Heart right ventricle (tissue), 16 donors: ENCODE results near the gene MAN2A1. TPM values are rescaled to one million over a fixed set of nuclear protein-coding genes. Genes with fewer than 3 reads are reported as not detected.

Experiments used
- ATAC-seq, 8 donors: fragments of 200-7000 bp; cut with Tn5 transposase; one replicate each; pipeline ENCODE4 v1.9.1; 2020; ENCODE audit warnings: mild to moderate bottlenecking in 8 of 8, moderate library complexity in 8 of 8, moderate number of reproducible peaks in 1 of 8
- DNase-seq, 2 donors: peaks; one replicate each; pipeline ENCODE4 v3.0.0-alpha.2; 2020
- H3K27ac ChIP-seq, 10 donors: fragments of 200-600 bp; sonication (generic) in 2 of 10; one replicate each; pipeline versions ENCODE4 v1.5.0 to v1.8.0; 2020 to 2022; ENCODE audit warnings: mild to moderate bottlenecking in 3 of 10
- H3K27me3 ChIP-seq, 7 donors: fragments of 200-600 bp; one replicate each; pipeline ENCODE4 v1.8.0; 2021 to 2022; ENCODE audit warnings: mild to moderate bottlenecking in 2 of 7
- H3K36me3 ChIP-seq, 9 donors: fragments of 200-600 bp; sonication (generic) in 1 of 9; one replicate each; pipeline versions ENCODE4 v1.5.0 to v1.8.0; 2020 to 2022; ENCODE audit warnings: mild to moderate bottlenecking in 2 of 9
- H3K4me1 ChIP-seq, 9 donors: fragments of 200-600 bp; sonication (generic) in 1 of 9; one replicate each; pipeline versions ENCODE4 v1.5.0 to v1.8.0; 2020 to 2022; ENCODE audit warnings: mild to moderate bottlenecking in 4 of 9
- H3K4me3 ChIP-seq, 10 donors: fragments of 200-600 bp; sonication (generic) in 2 of 10; one replicate each; pipeline versions ENCODE4 v1.5.0 to v1.8.0; 2020 to 2022; ENCODE audit warnings: mild to moderate bottlenecking in 7 of 10, moderate library complexity in 2 of 10
- H3K9me3 ChIP-seq, 11 donors: fragments of 200-600 bp in 10 of 11; sonication (generic) in 2 of 11; one replicate each; pipeline versions ENCODE4 v1.5.0 to v1.8.0; 2013 to 2022; ENCODE audit warnings: mild to moderate bottlenecking in 2 of 11, control low read depth in 1 of 11, moderate library complexity in 1 of 11
- whole genome bisulfite sequencing, 2 donors: extraction: QIAGEN DNeasy Blood & Tissue Kit; methylation state at CpG; one replicate each; pipeline ENCODE4 v1.1.7; 2013; ENCODE audit warnings: inconsistent platforms in 1 of 2; 5-methylcytosine and 5-hydroxymethylcytosine counted together
- intact Hi-C, 10 donors: fragments of 100-400 bp; cut with DNase I; formaldehyde crosslinking; loops; one replicate each; pipeline versions ENCODE4 v1.11.1 to v1.14.2; 2022
- polyA plus RNA-seq, 2 donors: library from polyadenylated mRNA; stranded (reverse); fragments of 200-250 nt; gene quantifications; one replicate each; pipeline ENCODE4 v1.2.3, GENCODE V29; 2013
- total RNA-seq, 10 donors: library from RNA; stranded (reverse); fragmentation: NEBNext Ultra II Directional in 3 of 10; extraction: Animal tissue kit (Norgen Biotek cat#: 25700) in 3 of 10; gene quantifications; one replicate each; pipeline versions ENCODE4 v1.2.1 to v1.2.4, GENCODE V29; 2021 to 2023
- TF ChIP-seq, protein P1 (sequence below), 9 donors: fragments of 200-600 bp; sonication (generic) in 2 of 9; IDR thresholded peaks; one replicate each; pipeline versions ENCODE4 v1.5.0 to v1.8.0; 2021 to 2022; ENCODE audit warnings: antibody characterized with exemption in 9 of 9, mild to moderate bottlenecking in 5 of 9, moderate library complexity in 1 of 9
- donor health status: Arrhythmogenic right ventricular cardiomyopathy.
- donor health status: ischemic (EF 13 %, LVEDD 7.1; RV severe dilation, severe dysfunction).
- donor health status: healthy with polysubstance abuse.
- donor health status: DM: no; HTN: yes; CAD: no.
- donor health status: DM: no; HTN: no; CAD: no.
- donor health status: ischemic (EF 25% LVEDD 6.9; RV normal size, moderate dysfunction).
- donor health status: ischemic (EF 25% LVEDD 5.7; RV mildly dilated, moderate dysfunction).
- donor health status: healthy.
- donor health status: DM: yes; HTN: yes; CAD: no.
- donor health status: Ischemic cardiomyopathy.
- donor health status: ischemic (EF 35%, LVEDD 5.7; RV mildly dilated, moderate dysfunction).
- donor health status: nonischemic (EF 11% LVEDD 7.7; RV severe dilation, severe dysfunction).
- donor health status: DM: yes; HTN: yes; CAD: no.
- donor health status: PGD.
- donor health status: ischemic (EF 29% LVEDD 5.4; RV normal size, mild dysfunction).
- donor health status: nonischemic (EF 23%, LVEDD 6.1; RV moderate dilation, normal function).

MAN2A1 gene
- total and polyA plus RNA-seq, 12 donors = 2.9 to 16.1 (median 6.5) TPM

DNA sequence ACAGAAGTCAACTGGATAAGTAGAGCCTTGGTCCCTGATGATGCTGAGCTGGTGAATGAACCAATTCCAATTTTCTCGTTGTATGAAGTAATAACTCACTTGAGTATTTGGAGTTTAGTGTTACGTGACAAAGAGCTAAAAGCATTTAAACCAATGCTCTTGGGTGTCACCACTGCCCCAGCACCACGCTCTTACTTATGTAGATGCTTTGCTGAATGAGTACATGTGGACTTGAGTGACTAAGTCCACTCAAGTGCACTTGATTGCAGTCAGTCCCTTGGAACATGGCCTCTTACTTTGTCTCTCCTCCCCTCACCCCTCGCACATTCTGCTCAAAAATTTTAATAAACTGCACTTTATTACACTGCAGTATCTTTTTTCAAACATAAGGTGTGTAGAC, 184.0 kb downstream of the MAN2A1 start:
- DNase-seq (no peak), ATAC-seq (no peak)
- Histone ChIP-seq H3K27ac (no peak overlapping the region), H3K9me3 (peaks cover 0 to 6% (median 0%) of the 10 kb centered on the region in 11 donors), H3K36me3 (no peaks in the 10 kb centered on the region), H3K4me1 (no peaks in the 10 kb centered on the region), H3K4me3 (no peak overlapping the region), H3K27me3 (no peaks in the 10 kb centered on the region)
- WGBS, 2 donors = 97 to 98% methylated on average over 4 of the region's 4 CpGs
- intact Hi-C loops = no loop called here
- TF ChIP-seq, protein P1, sequence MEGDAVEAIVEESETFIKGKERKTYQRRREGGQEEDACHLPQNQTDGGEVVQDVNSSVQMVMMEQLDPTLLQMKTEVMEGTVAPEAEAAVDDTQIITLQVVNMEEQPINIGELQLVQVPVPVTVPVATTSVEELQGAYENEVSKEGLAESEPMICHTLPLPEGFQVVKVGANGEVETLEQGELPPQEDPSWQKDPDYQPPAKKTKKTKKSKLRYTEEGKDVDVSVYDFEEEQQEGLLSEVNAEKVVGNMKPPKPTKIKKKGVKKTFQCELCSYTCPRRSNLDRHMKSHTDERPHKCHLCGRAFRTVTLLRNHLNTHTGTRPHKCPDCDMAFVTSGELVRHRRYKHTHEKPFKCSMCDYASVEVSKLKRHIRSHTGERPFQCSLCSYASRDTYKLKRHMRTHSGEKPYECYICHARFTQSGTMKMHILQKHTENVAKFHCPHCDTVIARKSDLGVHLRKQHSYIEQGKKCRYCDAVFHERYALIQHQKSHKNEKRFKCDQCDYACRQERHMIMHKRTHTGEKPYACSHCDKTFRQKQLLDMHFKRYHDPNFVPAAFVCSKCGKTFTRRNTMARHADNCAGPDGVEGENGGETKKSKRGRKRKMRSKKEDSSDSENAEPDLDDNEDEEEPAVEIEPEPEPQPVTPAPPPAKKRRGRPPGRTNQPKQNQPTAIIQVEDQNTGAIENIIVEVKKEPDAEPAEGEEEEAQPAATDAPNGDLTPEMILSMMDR (IDR thresholded peaks at IDR 0.05) = no peak

DNA sequence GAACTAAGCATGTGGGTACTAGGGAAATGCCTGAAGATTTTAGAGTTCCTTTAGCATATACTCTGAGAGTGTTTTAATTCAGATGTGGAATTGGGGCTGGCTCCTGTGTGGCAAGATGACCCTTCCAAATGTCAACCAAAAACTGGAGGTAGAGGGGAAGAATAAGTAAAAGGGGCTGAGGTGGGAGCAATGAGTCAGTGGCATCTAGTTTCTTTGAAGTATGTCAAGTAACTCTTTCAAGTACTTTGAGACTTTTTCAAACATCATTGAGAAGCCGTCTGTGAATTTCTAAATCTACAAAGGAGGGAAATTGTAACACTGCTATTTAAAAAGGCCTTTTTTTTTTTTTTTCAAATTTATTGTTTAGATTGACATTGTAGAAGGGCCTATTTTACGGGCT, 184.4 kb downstream of the MAN2A1 start:
- WGBS, 2 donors = 95 to 100% methylated on average over 2 of the region's 2 CpGs
- no peak overlapping the region for H3K27ac ChIP-seq

DNA sequence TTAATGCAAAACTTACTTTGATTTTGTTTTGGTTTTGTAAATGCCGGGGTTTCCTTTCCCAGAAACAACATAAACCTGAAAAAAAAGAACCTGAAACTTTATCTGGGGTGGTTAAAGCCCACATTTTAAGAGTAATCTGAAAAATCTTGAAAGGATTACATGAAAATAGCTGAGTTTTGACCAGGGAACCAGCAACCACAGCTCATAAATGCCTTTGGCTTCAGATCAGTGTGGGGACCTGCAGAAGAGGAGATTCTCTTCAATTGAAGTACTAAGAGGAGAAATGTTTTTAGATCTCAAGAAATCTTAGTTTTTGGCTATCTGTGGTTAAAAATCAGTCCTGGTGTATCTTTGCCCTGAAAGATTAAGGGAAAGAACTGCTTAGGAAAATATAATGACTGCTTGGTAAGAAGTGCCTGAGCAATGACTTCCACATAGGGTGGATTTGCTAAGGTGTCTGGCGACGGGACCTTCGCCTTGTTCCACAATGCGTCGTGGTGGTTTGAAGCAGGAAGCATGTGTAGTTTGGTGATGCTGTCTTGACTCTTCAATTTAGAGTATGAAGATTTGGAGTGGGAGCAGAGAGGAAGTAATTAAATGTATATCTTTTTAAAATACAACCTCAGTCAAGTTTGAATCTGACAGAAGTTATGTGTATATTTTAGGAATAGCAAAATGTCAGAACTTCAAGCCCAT, 186.5 kb downstream of the MAN2A1 start:
- intact Hi-C loops = no loop called here
- H3K4me1 ChIP-seq = no peaks in the 10 kb centered on the region
- WGBS, 2 donors = 89 to 91% methylated on average over 6 of the region's 6 CpGs
- H3K4me3 ChIP-seq = no peak overlapping the region
- no peak overlapping the region for H3K27ac ChIP-seq
- H3K27me3 ChIP-seq = no peaks in the 10 kb centered on the region
- H3K9me3 ChIP-seq = peaks cover 0 to 6% (median 0%) of the 10 kb centered on the region in 11 donors
- no peaks in the 10 kb centered on the region for H3K36me3 ChIP-seq
- no peak for DNase-seq
- TF ChIP-seq, protein P1 (IDR thresholded peaks at IDR 0.05) = no peak
- no peak for ATAC-seq

More for the DNA sequence above, 184.4 kb downstream of the MAN2A1 start:
- DNase-seq (no peak), ATAC-seq (no peak)
- intact Hi-C loops = no loop called here
- Histone ChIP-seq H3K4me3 (no peak overlapping the region), H3K4me1 (no peaks in the 10 kb centered on the region), H3K9me3 (peaks cover 0 to 6% (median 0%) of the 10 kb centered on the region in 11 donors), H3K36me3 (no peaks in the 10 kb centered on the region), H3K27me3 (no peaks in the 10 kb centered on the region)
- TF ChIP-seq, protein P1 (IDR thresholded peaks at IDR 0.05) = no peak

DNA sequence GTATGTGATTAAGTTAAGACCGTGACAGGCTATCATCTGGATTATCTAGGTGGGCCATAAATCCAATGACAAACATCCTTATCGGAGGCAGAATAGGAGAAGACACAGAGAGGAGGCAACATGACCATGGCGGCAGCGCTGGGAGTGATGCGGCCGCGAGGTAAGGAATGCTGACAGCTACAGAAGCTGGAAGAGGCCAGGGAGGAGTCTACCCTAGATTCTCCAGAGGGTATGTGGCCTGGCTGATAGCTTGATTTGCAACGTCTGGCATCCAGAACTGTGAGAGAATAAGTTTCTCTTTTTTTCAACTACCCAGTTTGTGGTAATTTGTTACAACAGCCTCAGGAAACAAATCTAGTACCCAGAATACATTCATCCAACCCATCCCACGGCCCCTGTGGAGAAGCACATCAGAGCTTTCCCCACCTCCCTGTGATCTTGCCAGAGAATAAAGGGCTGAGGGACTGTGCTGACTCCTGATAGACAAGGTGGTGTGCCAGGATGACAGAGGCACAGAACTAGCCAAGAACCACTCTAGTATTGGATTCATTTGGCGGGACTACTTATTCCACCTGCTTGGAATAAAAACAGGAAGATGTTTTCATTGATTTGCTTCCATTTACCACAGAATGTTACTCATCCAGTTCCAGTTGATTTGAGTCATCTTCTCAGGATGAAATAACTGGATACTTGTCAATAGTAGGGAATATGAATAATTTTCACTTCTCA, 187.4 kb downstream of the MAN2A1 start:
- 88 to 90% methylated on average over 10 of the region's 10 CpGs for whole genome bisulfite sequencing, 2 donors
- no peaks in the 10 kb centered on the region for H3K36me3 ChIP-seq
- DNase-seq = no peak
- no peak for ATAC-seq
- H3K27ac ChIP-seq = no peak overlapping the region
- H3K4me3 ChIP-seq = no peak overlapping the region
- no peaks in the 10 kb centered on the region for H3K4me1 ChIP-seq
- intact Hi-C loops = no loop called here
- peaks cover 0 to 6% (median 0%) of the 10 kb centered on the region in 11 donors for H3K9me3 ChIP-seq
- H3K27me3 ChIP-seq = no peaks in the 10 kb centered on the region
- TF ChIP-seq, protein P1 (IDR thresholded peaks at IDR 0.05) = no peak
